HEK293T (cell line): ENCODE data around the gene SELENOO.

Experiments
- CTCF ChIA-PET: fragments of 350-600 bp; formaldehyde crosslinking; extraction: SDS; loops from one replicate; lab custom pipeline; 2021; ENCODE audit warnings: antibody characterized with exemption, inconsistent platforms; lab: Yijun Ruan, JAX
- POLR2A ChIA-PET: fragments of 350-600 bp; formaldehyde crosslinking; extraction: SDS; loops from one replicate; lab custom pipeline; 2020; ENCODE audit warnings: antibody characterized with exemption, inconsistent platforms; lab: Yijun Ruan, JAX
- DNase-seq: peaks from one replicate; pipeline ENCODE4 v3.0.0; 2012; ENCODE audit warnings: mixed read lengths; ENCODE audit errors: extremely low spot score
- ARNT ChIP-seq: fragments of 450-650 bp; IDR thresholded peaks from 2 replicates; pipeline ENCODE4 v1.6.1; 2017; ENCODE audit warnings: mild to moderate bottlenecking
- BHLHE40 ChIP-seq: fragments of 450-650 bp; IDR thresholded peaks from 2 replicates; pipeline ENCODE4 v1.6.1; 2016; ENCODE audit warnings: mild to moderate bottlenecking, moderate library complexity, borderline replicate concordance
- CTBP1 ChIP-seq: fragments of 450-650 bp; IDR thresholded peaks from 2 replicates; pipeline ENCODE4 v1.6.1; 2016; ENCODE audit warnings: borderline replicate concordance
- ELF4 ChIP-seq: fragments of 450-650 bp; IDR thresholded peaks from 2 replicates; pipeline ENCODE4 v1.6.1; 2017; ENCODE audit warnings: antibody characterized with exemption
- FOXA1 ChIP-seq: fragments of 450-650 bp; IDR thresholded peaks from 2 replicates; pipeline ENCODE4 v1.6.1; 2016; ENCODE audit warnings: mild to moderate bottlenecking
- FOXK2 ChIP-seq: fragments of 450-650 bp; IDR thresholded peaks from 2 replicates; pipeline ENCODE4 v1.6.1; 2016; ENCODE audit warnings: mild to moderate bottlenecking
- FOXM1 ChIP-seq: fragments of 450-650 bp; IDR thresholded peaks from 2 replicates; pipeline ENCODE4 v1.6.1; 2017; ENCODE audit warnings: mild to moderate bottlenecking, borderline replicate concordance
- HDGF ChIP-seq: fragments of 450-650 bp; IDR thresholded peaks from 2 replicates; pipeline ENCODE4 v1.6.1; 2017; ENCODE audit warnings: antibody characterized with exemption, borderline replicate concordance
- L3MBTL2 ChIP-seq: fragments of 450-650 bp; conservative IDR thresholded peaks from 2 replicates; pipeline ENCODE4 v1.6.1; 2016; ENCODE audit warnings: mild to moderate bottlenecking
- LEF1 ChIP-seq: fragments of 450-650 bp; IDR thresholded peaks from 2 replicates; pipeline ENCODE4 v1.6.1; 2017; ENCODE audit warnings: mild to moderate bottlenecking, borderline replicate concordance
- NFRKB ChIP-seq: fragments of 450-650 bp; IDR thresholded peaks from 2 replicates; pipeline ENCODE4 v1.6.1; 2016; ENCODE audit warnings: mild to moderate bottlenecking, moderate library complexity
- SP1 ChIP-seq: fragments of 450-650 bp; IDR thresholded peaks from 2 replicates; pipeline ENCODE4 v1.6.1; 2017
- SUZ12 ChIP-seq: fragments of 450-650 bp; IDR thresholded peaks from 2 replicates; pipeline ENCODE4 v1.6.1; 2016; ENCODE audit warnings: mild to moderate bottlenecking
- TARDBP ChIP-seq: fragments of 450-650 bp; IDR thresholded peaks from 2 replicates; pipeline ENCODE4 v1.6.1; 2016
- ZNF384 ChIP-seq: fragments of 450-650 bp; IDR thresholded peaks from 2 replicates; pipeline ENCODE4 v1.6.1; 2016
- TF ChIP-seq, protein P1 (sequence below): fragments of 450-650 bp; IDR thresholded peaks from 2 replicates; pipeline ENCODE4 v1.6.1; 2016

SELENOO gene

GRCh38 chr22:50261615-50262459 lies 61.0 kb downstream of the SELENOO start, which contains the start of gene MAPK12:
Gene MAPK12 (minus strand): TSS chr22:50261683. CDS start chr22:50261509, 174 bp downstream.
- TF ChIP-seq FOXM1 (no peak), BHLHE40 (no peak), LEF1 (no peak), ZNF384 (no peak), CTBP1 (no peak), HDGF (no peak), NFRKB (no peak), ARNT (no peak), FOXA1 (no peak), SP1 (no peak), FOXK2 (no peak)
- TF ChIP-seq, protein P1, sequence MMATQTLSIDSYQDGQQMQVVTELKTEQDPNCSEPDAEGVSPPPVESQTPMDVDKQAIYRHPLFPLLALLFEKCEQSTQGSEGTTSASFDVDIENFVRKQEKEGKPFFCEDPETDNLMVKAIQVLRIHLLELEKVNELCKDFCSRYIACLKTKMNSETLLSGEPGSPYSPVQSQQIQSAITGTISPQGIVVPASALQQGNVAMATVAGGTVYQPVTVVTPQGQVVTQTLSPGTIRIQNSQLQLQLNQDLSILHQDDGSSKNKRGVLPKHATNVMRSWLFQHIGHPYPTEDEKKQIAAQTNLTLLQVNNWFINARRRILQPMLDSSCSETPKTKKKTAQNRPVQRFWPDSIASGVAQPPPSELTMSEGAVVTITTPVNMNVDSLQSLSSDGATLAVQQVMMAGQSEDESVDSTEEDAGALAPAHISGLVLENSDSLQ, result no peak
- DNase-seq, result peak; percentile 61
- CTCF ChIA-PET, result interaction anchor here (1.1 kb wide), 1 partner anchor 9 kb away, joined by 4 read pairs; no protein-coding TSS in a partner anchor
- POLR2A ChIA-PET, result interaction anchor here (1.0 to 1.9 kb wide), 7 partner anchors 9 to 69 kb away, joined by 3 to 13 read pairs (median 4); partner anchors contain the start of gene HDAC10

DNA sequence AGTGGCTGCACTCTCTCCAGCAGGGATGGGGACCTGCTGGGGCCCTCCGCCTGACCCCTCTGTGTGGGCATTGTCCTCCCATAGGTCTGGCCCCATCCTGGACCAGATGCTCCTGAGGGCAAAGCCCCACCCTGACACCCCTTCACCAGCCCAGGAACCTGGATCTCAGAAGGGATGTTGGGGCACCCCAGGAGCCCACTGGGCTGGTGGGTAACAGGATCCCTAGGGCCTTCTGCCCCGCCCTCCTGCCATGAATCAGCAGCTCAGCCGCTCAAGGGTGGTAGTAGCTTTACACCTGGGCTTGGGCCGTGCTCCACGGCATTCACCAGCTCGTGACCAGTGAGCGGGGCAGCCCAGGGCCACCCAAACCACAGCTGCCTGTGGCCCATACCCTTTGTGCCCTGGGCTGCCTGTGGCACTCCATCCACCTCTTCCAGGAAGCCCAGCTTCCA lies 61.7 kb downstream of the SELENOO start:
- ChIA-PET CTCF (interaction anchor here (1.3 kb wide), 1 partner anchor 9 kb away, joined by 4 read pairs; no protein-coding TSS in a partner anchor), POLR2A (interaction anchor here (1.4 kb wide), 1 partner anchor 10 kb away, joined by 4 read pairs; no protein-coding TSS in a partner anchor)
- TF ChIP-seq TARDBP (no peak), LEF1 (no peak), FOXM1 (no peak), FOXA1 (no peak), L3MBTL2 (no peak), NFRKB (no peak), ELF4 (no peak), ARNT (no peak), BHLHE40 (no peak), HDGF (no peak), ZNF384 (no peak), CTBP1 (no peak), FOXK2 (no peak), SP1 (no peak), SUZ12 (no peak)
- TF ChIP-seq, protein P1, result no peak
- no peak for DNase-seq

GRCh38 chr22:50262973-50263617 lies 62.3 kb downstream of the SELENOO start:
- DNase-seq, result no peak
- CTCF ChIA-PET, result interaction anchor here (0.7 to 1.3 kb wide), 2 partner anchors 9 to 79 kb away, joined by 3 to 4 read pairs; no protein-coding TSS in a partner anchor
- POLR2A ChIA-PET, result interaction anchor here (1.2 kb wide), 1 partner anchor 9 kb away, joined by 3 read pairs; no protein-coding TSS in a partner anchor
- TF ChIP-seq LEF1 (no peak), BHLHE40 (no peak), L3MBTL2 (no peak), FOXM1 (no peak), SUZ12 (no peak), TARDBP (no peak), ARNT (no peak), FOXA1 (no peak), ELF4 (no peak), NFRKB (no peak), FOXK2 (no peak)

DNA sequence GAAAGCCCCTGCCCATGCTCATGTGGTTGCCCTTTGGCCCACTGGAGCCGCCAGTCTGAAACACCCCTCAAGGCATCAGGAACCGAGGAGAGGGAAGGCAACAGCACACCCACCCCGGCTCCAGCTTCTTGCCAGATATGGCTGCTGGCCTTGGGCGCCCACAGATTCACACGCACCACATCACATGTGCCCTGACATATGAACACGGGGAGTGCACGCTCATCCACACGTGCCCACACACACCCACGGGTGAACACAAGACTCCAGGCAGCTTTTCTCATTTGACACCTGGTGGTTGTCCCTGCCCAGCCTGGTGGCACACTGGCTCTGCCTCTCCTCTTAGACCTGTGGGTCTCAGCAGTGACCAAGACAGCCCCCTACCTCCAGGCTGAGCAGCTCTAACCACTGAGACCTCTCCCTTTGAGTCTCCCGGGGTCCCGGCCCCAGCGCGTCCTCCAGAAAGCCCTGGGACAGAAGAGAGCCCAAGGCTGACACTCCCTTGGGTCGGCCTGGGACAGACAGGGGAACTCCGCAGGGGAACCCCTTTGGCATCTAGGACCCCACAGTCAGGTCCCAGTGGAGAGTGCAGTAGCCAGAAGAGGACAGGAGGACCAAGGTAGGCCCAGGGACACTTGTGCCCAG lies 63.4 kb downstream of the SELENOO start:
- TF ChIP-seq, protein P1, result no peak
- TF ChIP-seq ARNT (no peak), NFRKB (no peak), BHLHE40 (no peak), TARDBP (no peak), CTBP1 (no peak), L3MBTL2 (no peak), LEF1 (no peak), FOXA1 (no peak), ZNF384 (no peak)
- CTCF ChIA-PET, result interaction anchor here (0.9 kb wide), 1 partner anchor 13 kb away, joined by 3 read pairs; the partner anchor contains the start of gene HDAC10
- POLR2A ChIA-PET, result interaction anchor here (1.2 kb wide), 1 partner anchor 7 kb away, joined by 3 read pairs; no protein-coding TSS in a partner anchor
- DNase-seq, result no peak
